Panc1 (cell line): ENCODE measurements around the gene CYGB. TPM values are rescaled to one million over a fixed set of nuclear protein-coding genes. Genes with fewer than 3 reads are reported as not detected.

ENCODE experiments used
- ATAC-seq: fragments of 200-7000 bp; cut with Tn5 transposase; 2 replicates; pipeline ENCODE4 v1.9.1; 2020; ENCODE audit warnings: mild to moderate bottlenecking, moderate library complexity
- BruUV-seq: library from RNA; stranded (reverse); fragments of 400-500 nt; replicated peaks from 2 replicates; lab custom pipeline; 2021; lab: Mats Ljungman, UMichigan
- CTCF ChIA-PET: fragments of 300-600 bp; sonication (Branson Sonifier 250); formaldehyde crosslinking; loops from one replicate; lab custom pipeline; 2022; ENCODE audit warnings: antibody characterized with exemption; lab: Charles Lee
- POLR2A ChIA-PET: fragments of 300-600 bp; sonication (Branson Sonifier 250); formaldehyde crosslinking; loops from one replicate; lab custom pipeline; 2022; ENCODE audit warnings: antibody characterized with exemption; lab: Charles Lee
- DNase-seq: peaks from one replicate; pipeline ENCODE4 v3.0.0-alpha.2; 2010; ENCODE audit warnings: low read depth, low spot score
- H3K27ac ChIP-seq: 2 replicates; pipeline ENCODE4 v1.5.1; 2011; ENCODE audit warnings: mild to moderate bottlenecking, low read length, inconsistent platforms
- H3K27me3 ChIP-seq: fragments of 200-500 bp; sonication (Bioruptor generic); 2 replicates; pipeline ENCODE4 v1.6.0; 2014; ENCODE audit warnings: low read length, inconsistent platforms; ENCODE audit not compliant: control insufficient read depth, insufficient read depth
- H3K36me3 ChIP-seq: fragments of 200-500 bp; sonication (Bioruptor generic); 2 replicates; pipeline ENCODE4 v1.5.1; 2014; ENCODE audit warnings: inconsistent platforms, mild to moderate bottlenecking, low read length, moderate library complexity; ENCODE audit not compliant: control insufficient read depth, insufficient read depth
- H3K4me1 ChIP-seq: 2 replicates; pipeline ENCODE4 v1.5.1; 2011; ENCODE audit warnings: inconsistent platforms, mild to moderate bottlenecking, low read length, moderate library complexity; ENCODE audit not compliant: control insufficient read depth, insufficient read depth
- H3K4me3 ChIP-seq, 2 experiments: 2 replicates each; pipeline ENCODE4 v1.5.1; 2011 to 2012; ENCODE audit warnings: low read depth in 2 of 2, low read length in 2 of 2, mild to moderate bottlenecking in 2 of 2, inconsistent platforms in 1 of 2, moderate library complexity in 1 of 2
- H3K9me3 ChIP-seq: fragments of 200-500 bp; sonication (Bioruptor generic); 2 replicates; pipeline ENCODE4 v1.5.1; 2014; ENCODE audit warnings: low read depth, mild to moderate bottlenecking, inconsistent platforms, low read length, moderate library complexity; ENCODE audit not compliant: control insufficient read depth, insufficient read depth
- CTCF ChIP-seq: fragments of 450-650 bp; IDR thresholded peaks from 2 replicates; pipeline ENCODE4 v1.5.1; 2017; ENCODE audit warnings: mild to moderate bottlenecking
- POLR2AphosphoS5 ChIP-seq: IDR thresholded peaks from 2 replicates; pipeline ENCODE4 v1.6.1; 2012; ENCODE audit warnings: mild to moderate bottlenecking, low read depth, low read length, moderate library complexity
- REST ChIP-seq, 2 experiments: IDR thresholded peaks; 2 replicates each; pipeline ENCODE4 v1.6.1; 2011 to 2012; ENCODE audit warnings: low read depth in 2 of 2, control low read depth in 1 of 2, low read length in 1 of 2, mild to moderate bottlenecking in 1 of 2, moderate library complexity in 1 of 2; ENCODE audit not compliant: insufficient read depth in 1 of 2
- SIN3A ChIP-seq: IDR thresholded peaks from 2 replicates; pipeline ENCODE4 v1.6.1; 2012; ENCODE audit warnings: low read depth, mild to moderate bottlenecking, low read length, moderate library complexity, borderline replicate concordance; ENCODE audit not compliant: insufficient read depth
- TCF7L2 ChIP-seq: IDR thresholded peaks from 2 replicates; pipeline ENCODE4 v1.6.1; 2011; ENCODE audit warnings: mild to moderate bottlenecking, low read depth, low read length, inconsistent platforms
- in situ Hi-C: cut with HindIII; loops from 2 replicates; pipeline ENCODE4 v1.10.0; 2016; ENCODE audit warnings: low sequenced_read_pairs, low pct_unique_long_range_greater_than_20kb
- intact Hi-C: fragments of 100-400 bp; cut with micrococcal nuclease; formaldehyde crosslinking; loops from one replicate; pipeline ENCODE4 v1.10.0; 2022; ENCODE audit not compliant: unreplicated experiment
- total RNA-seq: library from RNA; stranded (reverse); gene quantifications from one replicate; pipeline ENCODE4 v1.2.1, GENCODE V29; 2021; ENCODE audit not compliant: unreplicated experiment

The CYGB gene
- total RNA-seq, 1 experiment from 2014 or later: 6.0 TPM

GRCh38 chr17:76558198-76559095 lies 20.9 kb upstream of the CYGB start:
- H3K36me3 ChIP-seq: peaks cover 16% of the 10 kb centered on the region
- ChIA-PET CTCF (interaction anchor here (1.4 to 1.9 kb wide), 2 partner anchors 65 to 123 kb away, joined by 3 to 9 read pairs; no protein-coding TSS in a partner anchor), POLR2A (interaction anchor here (1.0 kb wide), 1 partner anchor 8 kb away, joined by 8 read pairs; no protein-coding TSS in a partner anchor)
- H3K9me3 ChIP-seq: no peaks in the 10 kb centered on the region
- TF ChIP-seq CTCF (peak; percentile 75), SIN3A (no peak)
- intact Hi-C loops: no loop called here
- H3K4me1 ChIP-seq: peaks cover 55% of the 10 kb centered on the region
- H3K27me3 ChIP-seq: no peaks in the 10 kb centered on the region
- ATAC-seq: no peak
- DNase-seq: no peak
- peak overlapping the region; percentile 99 for H3K27ac ChIP-seq
- BruUV-seq: no TSS peak
- in situ Hi-C loops: no loop called here
- peak overlapping the region; percentile 83 to 93 for H3K4me3 ChIP-seq

DNA sequence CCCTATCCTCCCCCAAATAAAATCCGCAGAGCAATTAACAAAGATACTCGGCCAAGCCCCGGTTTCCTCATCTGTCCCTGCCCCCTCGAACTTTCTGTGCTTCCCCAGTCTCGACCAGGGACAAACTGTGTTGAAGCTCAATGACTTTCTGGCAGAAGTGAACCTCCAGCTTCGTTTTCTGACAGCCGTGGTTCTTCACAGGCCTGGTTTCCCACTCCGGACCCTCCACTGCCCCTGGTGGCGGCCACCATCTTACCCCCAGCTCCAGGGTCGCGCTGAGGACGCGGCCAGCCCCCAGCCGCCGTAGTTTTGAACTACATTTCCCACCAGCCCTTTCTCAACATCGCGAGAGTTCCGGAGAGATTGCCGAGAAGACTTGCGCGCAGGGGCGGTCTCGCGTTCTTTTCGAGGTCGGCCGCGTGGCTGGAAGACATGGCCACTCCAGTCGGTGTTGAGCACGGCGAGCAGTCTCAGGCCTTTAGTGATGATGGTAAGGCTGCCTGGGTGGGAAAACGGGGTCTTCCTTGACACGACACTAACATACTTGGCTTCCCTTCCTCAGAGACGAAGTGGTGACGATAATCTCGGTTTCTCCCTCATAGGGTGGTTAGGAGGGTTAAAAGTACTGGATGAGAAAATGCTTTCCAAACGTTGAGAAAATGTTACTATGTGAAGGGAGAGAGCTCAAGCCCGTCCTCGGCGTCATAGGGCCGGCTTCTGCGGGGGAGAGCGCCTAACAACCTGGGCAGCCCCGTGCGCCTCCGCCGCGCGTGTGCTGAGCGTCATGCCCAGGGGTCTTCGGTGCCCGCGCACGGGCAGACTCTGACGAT lies 20.1 kb upstream of the CYGB start:
- in situ Hi-C loops: no loop called here
- peak; percentile 96 for ATAC-seq

More for the DNA sequence above, 20.1 kb upstream of the CYGB start:
- Histone ChIP-seq H3K4me1 (peaks cover 56% of the 10 kb centered on the region), H3K36me3 (peaks cover 16% of the 10 kb centered on the region), H3K27ac (peak overlapping the region; percentile 99), H3K4me3 (peak overlapping the region; percentile 83 to 93), H3K27me3 (no peaks in the 10 kb centered on the region), H3K9me3 (no peaks in the 10 kb centered on the region)
- DNase-seq: peak; percentile 75
- ChIA-PET CTCF (interaction anchor here (0.6 to 1.9 kb wide), 7 partner anchors 9 to 155 kb away, joined by 3 to 9 read pairs (median 4); partner anchors contain the start of gene PRCD), POLR2A (interaction anchor here (0.6 to 1.4 kb wide), 3 partner anchors 9 to 155 kb away, joined by 4 to 8 read pairs (median 5); partner anchors contain the start of gene ST6GALNAC2)
- intact Hi-C loops: no loop called here
- BruUV-seq: TSS peak; percentile 92
- TF ChIP-seq TCF7L2 (no peak), SIN3A (peak; percentile 97; the same call in 1 of the 2 replicates), REST (IDR thresholded peaks at IDR 0.05; ENCODE audit: insufficient read depth in 1 of 2, low read depth in 2 of 2, low read length in 1 of 2) (peak in 1 of 2 experiments; percentile 45; a peak in 1 of 4 replicates), POLR2AphosphoS5 (peak; percentile 99), CTCF (peak; percentile 78)
